Endothelial cell of umbilical vein (primary cell): ENCODE results near the gene PTPMT1. TPM values are rescaled to one million over a fixed set of nuclear protein-coding genes. Genes with fewer than 3 reads are reported as not detected.

ENCODE experiments used
- BruUV-seq: library from RNA; stranded (reverse); fragments of 400-500 nt; replicated peaks from 2 replicates; lab custom pipeline; 2021; lab: Mats Ljungman, UMichigan
- CTCF ChIA-PET: fragments of 300-600, 350-600 bp; sonication (Branson Sonifier 250); formaldehyde crosslinking; loops from one replicate; lab custom pipeline; 2021; ENCODE audit warnings: antibody characterized with exemption, inconsistent platforms; lab: Charles Lee
- POLR2A ChIA-PET: fragments of 300-600, 350-600 bp; sonication (Branson Sonifier 250); formaldehyde crosslinking; loops from one replicate; lab custom pipeline; 2021; ENCODE audit warnings: antibody characterized with exemption, inconsistent platforms; lab: Charles Lee
- DNase-seq: peaks from one replicate; pipeline ENCODE4 v3.0.0-alpha.2; 2011; ENCODE audit warnings: low read depth, low spot score
- FAIRE-seq: peaks from 2 replicates; lab custom pipeline; 2011; peaks lifted over from hg19 to GRCh38; lab: Jason Lieb, UNC
- H2AFZ ChIP-seq: 2 replicates; pipeline ENCODE4 v1.6.0; 2012; ENCODE audit warnings: low read depth, low read length, control low read depth, inconsistent platforms
- H3K27ac ChIP-seq: 2 replicates; pipeline ENCODE4 v1.5.1; 2011; ENCODE audit warnings: low read depth, mild to moderate bottlenecking, control low read depth, low read length, moderate library complexity; ENCODE audit not compliant: insufficient read depth
- H3K27me3 ChIP-seq, 2 experiments: 2 replicates each; pipeline versions ENCODE4 v1.6.0 to v1.6.1; 2011; ENCODE audit warnings: low read length in 2 of 2, mixed read lengths in 1 of 2; ENCODE audit not compliant: control insufficient read depth in 2 of 2, insufficient read depth in 2 of 2
- H3K36me3 ChIP-seq, 2 experiments: 2 replicates in 1 of 2; 3 replicates in 1 of 2; pipeline ENCODE4 v1.5.1; 2011; ENCODE audit warnings: low read length in 2 of 2, mild to moderate bottlenecking in 1 of 2, moderate library complexity in 1 of 2; ENCODE audit not compliant: control insufficient read depth in 2 of 2, insufficient read depth in 2 of 2; ENCODE audit errors: extremely low read depth in 1 of 2
- H3K4me1 ChIP-seq: 3 replicates; pipeline ENCODE4 v1.5.1; 2011; ENCODE audit warnings: mild to moderate bottlenecking, low read length; ENCODE audit not compliant: control insufficient read depth, insufficient read depth; ENCODE audit errors: extremely low read depth
- H3K4me2 ChIP-seq: 2 replicates; pipeline ENCODE4 v1.6.1; 2011; ENCODE audit warnings: low read length, control low read depth, mixed read lengths; ENCODE audit not compliant: insufficient read depth
- H3K4me3 ChIP-seq, 3 experiments: fragments of 200-600 bp in 1 of 3; sonication (generic), shearing (Covaris generic) in 1 of 3; replicated peaks in 1 of 3; 2 replicates each; pipeline ENCODE4 v1.5.1; 2011 to 2016; ENCODE audit warnings: control low read depth in 3 of 3, low read length in 3 of 3, mild to moderate bottlenecking in 2 of 3, inconsistent platforms in 1 of 3, low read depth in 1 of 3, moderate library complexity in 1 of 3; ENCODE audit not compliant: insufficient read depth in 1 of 3
- H3K79me2 ChIP-seq: 2 replicates; pipeline ENCODE4 v1.6.0; 2012; ENCODE audit warnings: low read length, inconsistent platforms; ENCODE audit not compliant: control insufficient read depth, insufficient read depth
- H3K9ac ChIP-seq: replicated peaks from 2 replicates; pipeline ENCODE3; 2011; ENCODE audit warnings: low read length, control low read depth; ENCODE audit not compliant: insufficient read depth; ENCODE audit errors: extremely low read depth
- H3K9me1 ChIP-seq: replicated peaks from 3 replicates; pipeline ENCODE4 v1.6.0; 2011; ENCODE audit warnings: mild to moderate bottlenecking, low read length; ENCODE audit not compliant: control insufficient read depth, insufficient read depth; ENCODE audit errors: extremely low read depth
- H3K9me3 ChIP-seq: replicated peaks from 2 replicates; pipeline ENCODE4 v1.5.1; 2012; ENCODE audit warnings: low read length, inconsistent platforms; ENCODE audit not compliant: control insufficient read depth, insufficient read depth
- H4K20me1 ChIP-seq: replicated peaks from 2 replicates; pipeline ENCODE3; 2011; ENCODE audit warnings: mild to moderate bottlenecking, low read length; ENCODE audit not compliant: control insufficient read depth, insufficient read depth; ENCODE audit errors: extremely low read depth
- EZH2 ChIP-seq: IDR thresholded peaks from 2 replicates; pipeline ENCODE4 v1.6.1; 2012; ENCODE audit warnings: borderline replicate concordance, low read depth, mild to moderate bottlenecking, moderate library complexity, low read length, inconsistent platforms; ENCODE audit not compliant: severe bottlenecking
- FOS ChIP-seq: IDR thresholded peaks from 2 replicates; pipeline ENCODE4 v1.6.1; 2011; ENCODE audit warnings: mild to moderate bottlenecking, low read length, moderate library complexity, borderline replicate concordance; ENCODE audit not compliant: insufficient read depth
- GATA2 ChIP-seq: IDR thresholded peaks from 2 replicates; pipeline ENCODE4 v1.7.0; 2011; ENCODE audit warnings: low read depth, mild to moderate bottlenecking, moderate library complexity, mixed read lengths, low read length; ENCODE audit not compliant: insufficient read length, insufficient read depth
- JUN ChIP-seq: IDR thresholded peaks from 2 replicates; pipeline ENCODE4 v1.6.1; 2011; ENCODE audit warnings: borderline replicate concordance, low read depth; ENCODE audit not compliant: insufficient read length, insufficient read depth
- MYC ChIP-seq: IDR thresholded peaks from one replicate; pipeline ENCODE4 v1.6.1; 2011; ENCODE audit warnings: mild to moderate bottlenecking, low read depth, low read length
- POLR2A ChIP-seq: IDR thresholded peaks from 2 replicates; pipeline ENCODE4 v1.6.1; 2012; ENCODE audit warnings: low read depth, mild to moderate bottlenecking, control low read depth, low read length
- POLR2AphosphoS5 ChIP-seq: IDR thresholded peaks from 2 replicates; pipeline ENCODE4 v1.6.1; 2012; ENCODE audit warnings: low read depth, mild to moderate bottlenecking, control low read depth, low read length, moderate library complexity; ENCODE audit not compliant: insufficient read depth
- dilution Hi-C: fragments of 300-500 bp; cut with MboI; formaldehyde crosslinking; loops from one replicate; pipeline ENCODE4 v1.15.0; 2019; ENCODE audit warnings: low sequenced_read_pairs; ENCODE audit not compliant: extremely low pct_ligation_motif_present
- intact Hi-C: fragments of 100-400 bp; cut with micrococcal nuclease; formaldehyde crosslinking; loops from one replicate; pipeline ENCODE4 v1.10.0; 2022
- polyA plus RNA-seq, 4 experiments: library from polyadenylated mRNA; depleted of rRNA in 3 of 4; stranded (reverse) in 3 of 4; unstranded in 1 of 4; fragments of >200 nt; gene quantifications; 2 replicates each; pipeline versions ENCODE4 v1.2.1 to v1.2.3, GENCODE V29; 2011 to 2012; ENCODE audit warnings: missing spikeins in 1 of 4
- total RNA-seq: library from RNA; stranded (reverse); gene quantifications from 2 replicates; pipeline ENCODE4 v1.2.3, GENCODE V29; 2021
- TF ChIP-seq, protein P1 (sequence below): IDR thresholded peaks from 2 replicates; pipeline ENCODE4 v1.6.1; 2011; ENCODE audit not compliant: insufficient read depth, insufficient read length
- TF ChIP-seq, protein P2 (sequence below), 2 donors: IDR thresholded peaks; 1 replicate in 1 of 2; 2 replicates in 1 of 2; pipeline ENCODE4 v1.5.1; 2011; ENCODE audit warnings: low read length in 2 of 2, mild to moderate bottlenecking in 2 of 2, moderate library complexity in 2 of 2, control low read depth in 1 of 2, inconsistent platforms in 1 of 2, low read depth in 1 of 2; ENCODE audit not compliant: insufficient read depth in 1 of 2; ENCODE audit errors: extremely low read depth in 1 of 2

PTPMT1 gene
- total and polyA plus RNA-seq, 2 donors (not counting 3 experiments of a cell fraction or from before 2014, with no cell fraction given) = 44.6 to 83.1 TPM

DNA sequence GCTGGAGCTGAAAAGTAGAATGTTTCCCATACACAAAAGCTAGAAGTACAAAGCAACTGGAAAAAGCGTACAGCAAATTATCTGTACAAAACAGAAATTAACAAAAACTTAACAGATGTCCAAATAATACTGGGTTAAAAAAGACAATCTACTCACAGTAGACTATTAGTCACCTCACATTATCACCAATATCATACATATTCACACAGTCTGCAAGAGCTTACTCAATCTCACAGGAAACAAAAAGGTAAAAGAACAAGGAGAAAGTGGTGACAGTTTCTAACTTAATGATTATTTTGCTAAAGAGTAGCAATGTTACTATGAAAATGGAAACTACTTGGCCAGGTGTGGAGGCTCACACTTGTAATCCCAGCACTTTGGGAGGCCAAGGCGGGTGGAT lies 24.3 kb upstream of the PTPMT1 start:
- Histone ChIP-seq H3K9me1 (no peaks in the 10 kb centered on the region), H3K27ac (peak overlapping the region; percentile 70), H3K9ac (no peak overlapping the region), H2AFZ (no peak overlapping the region), H3K4me2 (peak overlapping the region; percentile 51), H3K4me3 (no peak overlapping the region), H3K4me1 (peaks cover 27% of the 10 kb centered on the region), H3K27me3 (no peaks in the 10 kb centered on the region), H3K36me3 (no peaks in the 10 kb centered on the region), H3K9me3 (no peaks in the 10 kb centered on the region), H3K79me2 (peaks cover 94% of the 10 kb centered on the region), H4K20me1 (peaks cover 14% of the 10 kb centered on the region)
- FAIRE-seq = no peak
- POLR2A ChIA-PET = interaction anchor here (1.1 kb wide), 1 partner anchor 11 kb away, joined by 5 read pairs; the partner anchor contains the start of gene CELF1
- CTCF ChIA-PET = interaction anchor here (0.9 to 4.9 kb wide), 3 partner anchors 11 to 63 kb away, joined by 3 to 41 read pairs (median 7); partner anchors contain the start of gene CELF1
- dilution Hi-C loops (no loop called here), intact Hi-C loops (no loop called here)
- BruUV-seq = no TSS peak
- DNase-seq = no peak
- TF ChIP-seq, protein P1, sequence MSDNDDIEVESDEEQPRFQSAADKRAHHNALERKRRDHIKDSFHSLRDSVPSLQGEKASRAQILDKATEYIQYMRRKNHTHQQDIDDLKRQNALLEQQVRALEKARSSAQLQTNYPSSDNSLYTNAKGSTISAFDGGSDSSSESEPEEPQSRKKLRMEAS = no peak
- no peak for TF ChIP-seq GATA2
- TF ChIP-seq FOS = no peak
- TF ChIP-seq POLR2AphosphoS5 = no peak
- no peak for TF ChIP-seq POLR2A
- TF ChIP-seq, protein P2, sequence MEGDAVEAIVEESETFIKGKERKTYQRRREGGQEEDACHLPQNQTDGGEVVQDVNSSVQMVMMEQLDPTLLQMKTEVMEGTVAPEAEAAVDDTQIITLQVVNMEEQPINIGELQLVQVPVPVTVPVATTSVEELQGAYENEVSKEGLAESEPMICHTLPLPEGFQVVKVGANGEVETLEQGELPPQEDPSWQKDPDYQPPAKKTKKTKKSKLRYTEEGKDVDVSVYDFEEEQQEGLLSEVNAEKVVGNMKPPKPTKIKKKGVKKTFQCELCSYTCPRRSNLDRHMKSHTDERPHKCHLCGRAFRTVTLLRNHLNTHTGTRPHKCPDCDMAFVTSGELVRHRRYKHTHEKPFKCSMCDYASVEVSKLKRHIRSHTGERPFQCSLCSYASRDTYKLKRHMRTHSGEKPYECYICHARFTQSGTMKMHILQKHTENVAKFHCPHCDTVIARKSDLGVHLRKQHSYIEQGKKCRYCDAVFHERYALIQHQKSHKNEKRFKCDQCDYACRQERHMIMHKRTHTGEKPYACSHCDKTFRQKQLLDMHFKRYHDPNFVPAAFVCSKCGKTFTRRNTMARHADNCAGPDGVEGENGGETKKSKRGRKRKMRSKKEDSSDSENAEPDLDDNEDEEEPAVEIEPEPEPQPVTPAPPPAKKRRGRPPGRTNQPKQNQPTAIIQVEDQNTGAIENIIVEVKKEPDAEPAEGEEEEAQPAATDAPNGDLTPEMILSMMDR (IDR thresholded peaks at IDR 0.05; ENCODE audit: extremely low read depth in 1 of 2, insufficient read depth in 1 of 2, low read depth in 1 of 2, low read length in 2 of 2) = no peak
- no peak for TF ChIP-seq EZH2
- no peak for TF ChIP-seq JUN
- no peak for TF ChIP-seq MYC
